GM18868 (cell line): ENCODE measurements around the gene TRPM1.

ENCODE experiments used
- ATAC-seq: cut with Tn5 transposase; IDR thresholded peaks from one replicate; pipeline ENCODE4 v1.9.1; 2021; ENCODE audit warnings: mild to moderate bottlenecking, moderate library complexity; ENCODE audit not compliant: unreplicated experiment

TRPM1 gene

DNA sequence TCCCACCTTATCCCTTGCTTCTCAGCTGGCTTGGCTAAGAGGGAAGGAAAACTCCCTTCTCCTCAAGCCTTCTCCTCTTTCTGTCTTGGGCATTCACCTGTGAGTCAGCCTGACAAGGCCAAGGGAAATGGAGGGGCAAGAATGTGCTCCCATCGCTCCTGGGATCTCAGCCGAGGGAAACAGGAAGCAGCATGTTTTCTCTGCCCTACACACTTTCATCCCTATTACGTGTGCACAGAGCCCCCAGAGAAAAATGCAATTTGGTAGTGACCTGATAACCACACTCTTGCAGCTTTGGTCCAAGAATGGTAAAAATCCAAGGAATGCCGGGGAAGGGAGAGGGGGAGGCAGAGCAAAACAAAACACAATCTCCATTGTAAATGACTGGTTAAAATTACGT lies 77.2 kb downstream of the TRPM1 start:
- no peak for ATAC-seq

DNA sequence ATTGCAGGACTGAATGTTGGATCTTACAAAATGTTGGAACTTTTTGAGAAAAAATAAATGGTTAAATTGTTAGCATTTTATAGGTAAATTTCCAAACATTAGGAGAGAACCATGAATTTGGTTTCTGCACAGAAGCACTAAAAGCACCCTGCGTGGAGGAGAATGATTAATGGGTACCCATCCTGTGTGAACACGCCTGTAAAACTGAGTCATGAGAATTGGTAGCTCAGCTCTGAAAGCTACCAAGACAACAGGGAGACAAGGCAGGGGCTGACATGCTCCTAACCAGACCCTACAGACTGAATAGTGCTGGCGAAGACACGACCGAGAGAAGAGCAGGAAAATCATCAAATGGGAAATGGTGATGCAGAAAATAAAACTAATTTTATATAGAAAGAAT lies 77.7 kb downstream of the TRPM1 start:
- ATAC-seq = no peak

GRCh38 chr15:31021067-31021665 lies 80.4 kb downstream of the TRPM1 start:
- ATAC-seq = peak; percentile 73

- ATAC-seq = no peak
These were observed 81.0 kb downstream of the TRPM1 start for GRCh38 chr15:31020542-31020941.

- ATAC-seq = no peak
These were observed 81.5 kb downstream of the TRPM1 start for GRCh38 chr15:31019986-31020385.

DNA sequence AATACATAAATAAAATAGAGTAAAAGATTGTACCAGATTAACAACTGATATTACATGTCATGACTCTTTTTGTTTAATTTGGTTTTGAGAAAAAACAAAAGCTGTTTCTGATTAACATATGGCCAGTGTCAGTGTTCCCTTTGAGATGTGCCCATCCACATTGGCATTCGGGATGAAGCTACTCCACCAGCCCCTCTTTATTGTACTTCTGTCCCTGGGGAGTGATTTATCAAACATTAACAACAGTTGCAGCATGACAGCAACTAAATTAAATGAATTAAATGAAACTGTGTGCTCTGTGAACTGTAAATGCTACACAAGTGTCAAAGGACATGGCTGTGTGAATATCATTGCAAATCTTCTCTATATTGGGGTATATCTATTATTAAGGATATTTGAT lies 84.2 kb downstream of the TRPM1 start:
- no peak for ATAC-seq

DNA sequence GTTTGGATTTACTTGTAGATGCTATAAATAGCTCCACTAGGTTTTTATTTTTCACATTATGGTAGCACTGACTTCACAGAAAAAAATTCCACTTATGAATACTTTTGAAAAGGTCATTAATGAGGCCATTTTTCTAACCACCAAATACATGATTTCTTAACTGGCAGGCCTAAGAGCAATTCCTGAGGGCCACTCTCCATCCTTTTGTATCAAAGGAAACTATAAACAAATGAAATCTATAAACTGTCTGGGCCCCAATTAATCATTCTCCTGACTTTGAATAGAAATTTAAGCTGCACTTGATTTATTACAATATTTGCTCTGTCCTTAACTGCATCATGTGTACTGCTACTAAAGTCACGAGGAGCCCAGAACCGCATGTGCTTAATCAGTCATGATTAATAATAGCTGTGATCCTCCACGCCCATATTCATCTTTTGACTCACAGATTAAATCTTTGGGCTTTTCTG lies 85.0 kb downstream of the TRPM1 start:
- no peak for ATAC-seq

GRCh38 chr15:31014608-31014925 lies 87.0 kb downstream of the TRPM1 start:
- no peak for ATAC-seq

DNA sequence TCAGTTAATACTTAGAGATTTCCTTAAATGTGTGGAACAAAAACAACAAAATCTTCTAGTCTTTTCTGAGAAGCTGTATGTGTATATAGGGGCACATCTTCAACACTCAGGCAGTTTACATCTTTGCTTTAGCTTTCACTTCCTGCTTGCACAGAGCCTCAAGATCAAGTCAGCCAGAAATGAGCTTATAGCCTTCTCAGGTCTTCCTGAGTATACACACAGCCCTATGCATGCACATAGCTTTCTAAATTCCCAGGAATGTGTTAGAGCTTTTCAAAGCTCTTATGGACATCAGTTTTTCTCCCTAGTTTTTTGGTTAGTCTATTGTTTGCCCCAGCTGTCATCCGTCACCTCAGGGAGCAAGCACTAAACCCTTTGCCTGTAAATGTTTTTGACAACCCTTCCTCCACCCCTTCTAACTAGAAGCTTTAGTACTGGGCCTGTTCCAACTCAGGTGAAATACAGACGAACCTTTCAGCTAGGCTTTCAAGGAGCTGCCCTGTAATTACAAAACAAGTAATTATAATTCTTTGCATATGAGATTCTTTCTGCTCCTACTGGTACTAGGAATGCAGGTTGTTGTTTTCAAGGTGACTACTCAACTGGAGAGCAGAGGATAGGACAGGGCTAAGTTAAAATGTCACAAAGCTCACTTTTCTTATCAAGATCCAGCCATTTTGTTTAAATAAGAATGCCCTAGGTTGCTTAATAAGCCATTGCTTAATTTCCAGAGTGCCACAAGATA lies 87.5 kb downstream of the TRPM1 start:
- peak; percentile 95 for ATAC-seq

GRCh38 chr15:31012455-31012854 lies 89.1 kb downstream of the TRPM1 start:
- no peak for ATAC-seq

DNA sequence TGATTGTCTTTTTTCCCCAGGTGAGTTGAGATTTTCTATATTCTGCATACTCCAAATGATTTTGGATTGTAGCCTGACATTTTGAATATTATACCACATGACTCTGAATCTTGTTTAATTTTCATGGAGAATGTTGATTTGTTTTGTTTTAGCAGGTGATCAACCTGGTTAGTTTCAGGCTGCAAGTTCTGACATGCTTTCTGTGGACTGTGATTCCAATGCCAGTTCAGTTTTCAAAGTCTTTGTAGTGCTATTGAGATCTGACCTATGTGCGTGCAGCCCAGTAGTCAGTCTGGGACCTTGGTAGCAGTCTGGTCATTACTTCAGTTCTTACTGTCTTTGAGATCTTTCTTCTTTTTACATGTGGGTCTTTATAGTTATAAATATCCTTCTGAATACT lies 91.5 kb downstream of the TRPM1 start:
- no peak for ATAC-seq

DNA sequence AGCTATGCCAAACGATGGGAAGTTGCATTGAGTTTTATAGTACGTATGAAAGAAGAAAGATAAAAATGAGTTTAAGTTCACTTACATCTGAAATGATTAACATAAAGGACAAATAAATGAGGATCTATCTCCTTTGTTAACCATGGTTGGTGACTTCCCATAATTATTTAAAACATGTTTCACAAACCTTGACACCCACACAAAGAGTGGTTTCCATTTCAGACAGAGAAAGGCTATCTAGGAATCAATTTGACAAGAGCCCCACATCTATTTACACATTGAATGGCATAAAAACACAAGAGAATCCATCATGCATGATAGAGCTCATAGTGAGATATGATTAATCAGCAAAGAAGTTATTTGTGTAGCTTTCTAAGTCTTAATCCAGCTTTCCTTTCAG lies 95.9 kb downstream of the TRPM1 start:
- ATAC-seq = no peak

DNA sequence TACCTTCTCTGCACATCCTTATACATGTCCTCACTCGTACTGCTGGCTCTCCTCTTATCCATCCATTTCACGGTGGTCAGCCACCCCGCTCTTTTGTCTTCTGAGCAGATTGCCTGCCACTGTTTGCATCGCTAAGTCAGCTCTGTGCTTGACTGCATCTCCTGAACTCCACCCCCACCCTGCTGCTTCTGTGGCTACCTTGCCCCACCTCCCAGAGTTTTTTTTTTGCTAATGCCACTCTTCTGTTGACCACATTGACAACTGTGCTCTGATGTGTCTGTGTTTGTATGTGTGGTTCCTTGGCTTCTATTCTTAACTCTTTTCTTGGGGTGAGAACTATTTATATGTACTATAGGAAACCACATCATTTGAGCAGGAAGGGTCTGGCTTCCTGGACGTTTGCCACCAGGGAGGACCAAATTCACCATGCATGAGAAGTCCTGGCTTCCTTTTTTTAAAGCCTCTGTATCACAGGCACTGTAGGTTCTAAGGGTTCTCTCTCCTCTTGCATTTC lies 97.2 kb downstream of the TRPM1 start:
- ATAC-seq = peak; percentile 93

DNA sequence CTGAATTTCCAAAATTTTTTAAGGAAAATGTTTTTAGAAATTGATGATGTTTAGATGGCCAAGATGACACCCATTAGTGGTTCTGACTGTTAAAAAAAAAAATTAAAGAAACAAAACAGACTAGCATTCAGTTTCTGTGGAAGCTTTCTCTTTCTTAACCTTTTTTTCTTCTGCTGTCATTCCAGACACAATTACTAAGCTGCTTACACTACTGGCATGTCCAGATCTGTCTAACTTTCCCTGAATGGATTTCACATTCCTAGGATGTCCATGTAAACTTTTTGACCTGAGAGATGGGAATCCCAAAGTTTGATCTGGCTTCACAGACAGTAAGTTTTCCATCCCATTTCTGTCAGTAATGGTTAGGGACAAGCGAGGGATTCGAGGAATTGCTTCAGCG lies 99.8 kb downstream of the TRPM1 start:
- ATAC-seq = no peak

DNA sequence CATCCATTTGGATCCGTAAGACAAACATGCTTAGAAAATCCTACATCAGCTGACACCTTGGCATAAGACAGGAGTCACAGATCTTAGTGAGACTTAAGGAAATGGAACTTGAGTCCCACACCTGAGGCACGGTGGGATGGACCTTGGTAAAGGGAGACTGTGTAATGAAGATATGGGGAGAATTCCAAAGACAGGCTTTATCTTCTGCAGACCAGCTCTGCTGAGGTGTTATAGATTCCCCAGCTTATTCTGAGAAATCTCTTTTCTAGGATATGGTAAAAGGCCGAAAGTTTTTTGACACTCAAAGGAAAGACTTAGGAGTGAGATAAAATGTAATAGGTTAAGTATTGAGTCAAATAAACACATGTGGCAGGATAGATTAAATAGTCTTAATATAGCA lies 101.8 kb downstream of the TRPM1 start:
- no peak for ATAC-seq

DNA sequence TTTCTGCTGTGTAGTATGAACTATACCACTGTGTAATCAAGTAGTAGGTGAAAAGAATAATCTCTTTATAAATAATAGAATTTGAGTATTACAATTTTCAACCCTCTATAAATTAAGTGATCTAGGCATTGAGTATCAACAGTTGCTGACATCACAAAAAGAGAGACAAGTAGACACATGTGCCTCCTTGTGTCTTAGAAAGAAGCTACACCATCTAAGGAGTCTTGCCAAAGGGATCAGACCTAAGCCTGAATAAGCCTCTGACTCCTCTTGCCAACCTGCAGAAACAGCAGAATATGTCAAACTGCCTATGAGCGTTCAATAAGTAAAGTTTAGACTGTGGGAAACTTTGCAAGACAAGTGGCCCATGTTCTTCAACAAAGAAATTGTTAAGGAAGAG lies 104.3 kb downstream of the TRPM1 start:
- no peak for ATAC-seq

DNA sequence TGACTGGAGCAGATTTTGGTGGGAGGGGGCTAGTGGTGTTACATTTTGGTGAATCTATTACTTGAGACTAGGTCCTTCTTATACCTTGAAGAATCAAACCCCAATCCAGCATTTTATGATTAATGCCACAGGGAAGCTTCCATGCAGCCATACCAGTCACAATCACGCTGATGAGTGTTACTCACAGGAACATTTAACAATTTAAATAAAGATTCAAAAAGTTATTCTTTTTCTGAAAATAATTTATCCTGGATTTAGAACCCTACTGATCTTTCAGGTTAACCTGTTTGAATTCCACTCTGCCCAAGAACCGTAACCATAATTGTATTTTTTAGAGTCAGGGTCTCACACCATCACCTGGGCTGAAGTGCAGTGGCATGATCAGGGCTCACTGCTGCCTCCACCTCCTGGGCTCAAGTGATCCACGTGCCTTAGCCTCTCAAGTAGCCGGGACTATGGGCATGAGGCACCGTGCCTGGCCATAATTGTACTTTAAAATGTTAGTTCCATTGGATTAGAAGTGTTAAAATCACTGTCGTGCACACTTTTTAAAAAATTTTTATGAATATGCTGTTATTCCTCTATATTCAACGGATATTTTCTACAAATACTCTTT lies 109.2 kb downstream of the TRPM1 start:
- no peak for ATAC-seq

DNA sequence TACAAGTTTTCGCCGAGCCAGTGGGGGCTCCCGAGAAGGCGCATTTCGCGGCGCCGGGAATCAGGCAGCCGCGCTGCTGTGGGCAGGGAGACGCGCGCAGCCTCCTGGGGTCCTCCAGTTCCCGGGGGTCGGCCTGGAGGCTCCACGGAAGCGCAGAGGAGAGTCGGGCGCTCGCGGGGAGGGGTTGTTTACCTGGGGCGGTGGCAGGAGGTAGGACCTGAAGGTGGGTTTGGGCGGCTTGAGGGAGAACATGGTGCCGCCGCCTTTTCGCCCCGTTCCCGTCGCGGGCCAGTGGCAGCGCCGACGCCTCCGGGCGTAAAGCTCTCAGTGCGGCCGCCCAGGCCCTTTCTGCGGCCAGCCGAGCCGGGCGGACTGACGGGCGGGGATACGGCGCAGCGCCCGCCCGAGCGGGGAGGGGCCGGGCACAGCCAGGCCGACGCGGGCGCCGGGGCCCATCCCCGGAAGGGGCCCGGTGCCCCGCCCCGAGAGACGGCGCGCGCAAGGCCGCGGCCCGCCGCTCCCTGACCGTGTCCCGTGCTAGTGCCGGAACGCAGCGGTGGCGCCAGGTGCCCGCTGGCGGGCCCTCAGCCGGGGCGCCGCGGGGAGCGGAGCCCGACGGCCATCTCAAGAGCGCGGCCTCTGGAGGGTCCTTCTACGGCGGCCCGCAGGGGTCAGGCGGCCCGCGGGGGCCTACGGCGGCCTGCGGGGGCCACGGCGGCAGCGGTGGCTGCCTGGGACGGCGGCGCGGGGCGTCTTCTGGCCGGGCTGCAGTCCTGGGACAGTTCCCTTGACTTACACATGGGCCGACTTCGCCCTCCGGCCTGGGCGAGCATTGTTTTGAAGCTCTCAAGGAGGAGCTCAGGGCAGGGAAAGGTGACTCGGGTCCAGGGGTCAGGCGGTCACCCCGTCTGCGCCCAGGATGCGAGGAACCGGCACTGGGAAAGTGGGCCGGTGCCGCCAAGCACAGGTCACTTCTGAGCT lies 110.0 kb downstream of the TRPM1 start, which contains the start of gene MTMR10:
Gene MTMR10, minus strand, starts transcription at position 374 of the 981 bp plus-strand sequence. Its CDS starts 122 bp downstream, at position 252.
- peak; percentile 91 for ATAC-seq

DNA sequence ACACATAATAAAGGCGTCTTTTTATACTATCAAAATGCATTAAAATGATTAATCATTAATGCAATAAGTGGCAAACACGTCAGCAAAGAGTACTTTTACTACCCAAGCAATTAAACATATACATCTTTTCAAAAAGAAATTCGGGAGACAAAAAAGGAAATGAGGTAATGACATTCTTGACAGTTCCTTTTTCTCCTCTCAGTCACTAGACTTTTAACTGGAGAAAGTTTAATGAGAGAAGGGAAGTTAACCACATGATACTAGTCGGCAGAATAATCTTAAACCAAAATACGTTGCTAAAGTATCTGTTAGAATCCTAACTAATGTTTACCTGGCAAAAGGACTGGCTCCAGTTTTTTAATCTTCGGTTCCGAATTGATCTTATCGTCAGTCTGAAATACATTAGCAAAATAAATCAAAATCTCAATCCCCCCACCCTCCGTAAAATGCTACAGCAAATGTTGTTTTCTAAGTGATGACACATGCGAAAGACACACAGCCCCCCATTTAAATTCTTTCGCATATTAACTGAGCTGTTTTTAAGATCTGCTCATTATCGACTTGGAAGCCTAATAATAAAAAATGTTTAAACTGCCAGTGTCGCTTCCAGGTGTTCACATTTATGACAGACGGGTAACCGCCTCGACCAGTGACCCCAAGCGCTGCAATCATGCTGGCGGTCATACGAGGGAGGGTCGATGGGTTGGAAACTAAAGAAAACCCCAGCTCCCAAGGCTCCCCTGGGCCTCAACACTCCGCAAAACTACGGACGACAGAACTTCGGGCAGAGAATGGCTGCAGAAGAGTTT lies 110.9 kb downstream of the TRPM1 start:
- no peak for ATAC-seq

DNA sequence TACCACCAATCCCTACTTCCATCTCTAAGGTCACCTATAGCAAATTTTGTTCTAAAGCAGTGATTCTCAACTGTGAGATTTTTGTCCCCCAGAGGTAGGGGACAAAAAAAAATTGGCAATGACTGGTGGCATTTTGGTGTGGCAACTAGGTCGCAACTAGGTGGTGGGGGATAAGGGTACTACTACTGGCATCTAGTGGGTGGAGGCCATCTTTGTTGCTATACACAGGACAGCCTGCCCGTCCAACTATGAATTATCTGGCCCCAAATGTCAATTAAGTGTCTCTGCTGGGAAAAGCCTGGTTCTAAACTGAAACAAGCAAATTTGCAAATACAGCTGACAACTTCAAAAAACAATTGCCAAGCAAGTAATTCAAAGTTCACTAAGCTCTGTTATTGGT lies 111.5 kb downstream of the TRPM1 start:
- ATAC-seq = no peak
